HUES48 (cell line): ENCODE data around the gene KYNU.
A peak's percentile ranks its signal among the peaks of the same experiment; 100 is the strongest.
"Not testable (repeated sequence)": the region's sequence is repeated elsewhere in the genome, so short reads cannot be mapped to it uniquely, and the experiment has no call there.

ENCODE experiments used
- H3K27ac ChIP-seq: one replicate; pipeline ENCODE4 v1.7.0; 2013; ENCODE audit warnings: low read depth, low read length, inconsistent platforms
- H3K27me3 ChIP-seq: 2 replicates; pipeline ENCODE4 v1.6.1; 2013; ENCODE audit warnings: mild to moderate bottlenecking, low read length; ENCODE audit not compliant: control insufficient read depth, insufficient read depth
- H3K36me3 ChIP-seq: 2 replicates; pipeline ENCODE4 v1.6.1; 2013; ENCODE audit warnings: low read length; ENCODE audit not compliant: control insufficient read depth, insufficient read depth
- H3K4me1 ChIP-seq: 2 replicates; pipeline ENCODE4 v1.6.1; 2013; ENCODE audit warnings: mild to moderate bottlenecking, low read length; ENCODE audit not compliant: control insufficient read depth, insufficient read depth
- H3K4me3 ChIP-seq: 2 replicates; pipeline ENCODE4 v1.5.1; 2013; ENCODE audit warnings: mild to moderate bottlenecking, low read depth, low read length
- H3K9ac ChIP-seq: 2 replicates; pipeline ENCODE4 v1.6.1; 2013; ENCODE audit warnings: mild to moderate bottlenecking, low read depth, low read length, moderate library complexity
- H3K9me3 ChIP-seq: 2 replicates; pipeline ENCODE4 v1.6.1; 2013; ENCODE audit warnings: low read length; ENCODE audit not compliant: control insufficient read depth, insufficient read depth

The KYNU gene

DNA sequence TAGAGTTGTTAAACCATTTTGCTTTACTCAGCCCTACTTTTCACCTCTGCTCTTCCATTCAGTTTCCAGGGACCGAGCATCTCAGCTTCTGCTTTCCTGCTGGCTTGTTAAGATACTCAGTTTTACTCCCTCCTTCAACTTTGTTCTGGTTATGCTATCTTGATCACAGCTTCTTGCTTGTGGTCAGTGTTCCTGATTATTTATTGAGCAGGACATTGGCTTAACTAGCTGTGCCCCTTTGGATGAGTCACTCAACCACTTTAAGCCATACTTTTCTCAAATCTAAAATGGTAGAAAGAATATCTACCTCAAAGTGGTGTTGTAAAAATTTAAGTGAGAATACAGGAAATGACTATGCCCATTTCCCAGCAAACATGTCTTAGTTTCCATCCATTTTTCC is 124.0 kb downstream of the KYNU start:
- no peaks in the 10 kb centered on the region for H3K9me3 ChIP-seq

DNA sequence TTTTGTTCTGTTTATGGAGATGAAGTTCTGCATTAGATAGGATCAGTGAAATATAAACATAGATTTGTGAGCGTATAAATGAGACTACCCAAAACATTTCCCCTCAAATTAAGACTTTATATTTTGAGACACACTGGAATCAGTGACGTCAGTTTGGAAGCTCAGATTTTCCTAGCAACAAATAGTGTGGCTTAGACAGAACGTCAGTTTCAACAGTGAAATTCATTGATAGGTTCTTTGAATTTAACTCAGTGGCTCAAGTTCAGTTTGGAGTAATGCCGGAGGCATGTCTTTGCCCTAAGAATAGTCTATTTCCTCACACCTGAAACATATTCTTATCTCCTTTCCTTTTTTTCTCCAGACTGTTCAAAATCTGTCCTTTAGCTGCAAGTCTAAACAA is 138.2 kb downstream of the KYNU start:
- Histone ChIP-seq H3K4me3 (no peak overlapping the region), H3K9me3 (no peaks in the 10 kb centered on the region), H3K4me1 (no peaks in the 10 kb centered on the region), H3K27me3 (no peaks in the 10 kb centered on the region), H3K9ac (no peak overlapping the region), H3K27ac (no peak overlapping the region), H3K36me3 (no peaks in the 10 kb centered on the region)

More for the DNA sequence above, 124.0 kb downstream of the KYNU start:
- no peaks in the 10 kb centered on the region for H3K4me1 ChIP-seq
- H3K36me3 ChIP-seq, result no peaks in the 10 kb centered on the region
- no peaks in the 10 kb centered on the region for H3K27me3 ChIP-seq
- H3K27ac ChIP-seq, result no peak overlapping the region
- no peak overlapping the region for H3K9ac ChIP-seq
- no peak overlapping the region for H3K4me3 ChIP-seq

DNA sequence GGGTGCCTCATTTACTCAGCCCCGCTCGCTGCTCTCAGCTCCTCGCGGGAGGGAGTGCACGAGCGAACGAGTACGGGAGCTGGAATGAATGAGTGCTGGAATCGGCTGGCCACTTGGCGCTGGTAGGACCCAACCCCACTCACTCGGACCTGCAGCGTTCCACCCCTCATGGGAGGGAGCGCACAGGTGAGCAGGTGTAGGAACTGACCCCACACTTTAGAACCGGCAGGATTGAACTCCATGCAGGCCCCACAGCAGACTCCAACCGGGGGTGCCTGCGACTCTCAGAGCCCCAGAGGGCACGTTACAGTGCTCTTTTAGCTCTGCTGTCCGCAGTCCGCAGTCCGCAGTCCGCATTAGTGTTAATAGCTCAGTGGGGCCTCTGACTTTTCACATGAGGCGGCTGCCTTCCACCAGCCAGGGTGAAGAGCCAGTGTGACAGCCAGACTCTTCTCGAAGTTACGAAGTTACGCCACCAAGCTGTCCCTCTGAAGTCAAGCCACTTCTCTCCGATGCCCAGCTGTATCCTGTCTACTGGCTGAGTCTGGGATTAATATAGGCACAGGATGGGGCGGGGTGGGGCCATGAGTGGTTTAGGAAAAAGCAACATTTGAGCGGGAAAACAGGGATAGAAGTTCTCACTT is 149.1 kb downstream of the KYNU start:
- H3K9ac ChIP-seq, result no peak overlapping the region
- H3K9me3 ChIP-seq, result no peaks in the 10 kb centered on the region
- H3K27ac ChIP-seq, result no peak overlapping the region
- no peaks in the 10 kb centered on the region for H3K36me3 ChIP-seq
- H3K27me3 ChIP-seq, result peaks cover 12% of the 10 kb centered on the region
- peak overlapping the region; percentile 62 for H3K4me3 ChIP-seq
- H3K4me1 ChIP-seq, result 0 out of 2 replicates have a peak, but pooled peaks cover 5% of the 10 kb centered on the region

DNA sequence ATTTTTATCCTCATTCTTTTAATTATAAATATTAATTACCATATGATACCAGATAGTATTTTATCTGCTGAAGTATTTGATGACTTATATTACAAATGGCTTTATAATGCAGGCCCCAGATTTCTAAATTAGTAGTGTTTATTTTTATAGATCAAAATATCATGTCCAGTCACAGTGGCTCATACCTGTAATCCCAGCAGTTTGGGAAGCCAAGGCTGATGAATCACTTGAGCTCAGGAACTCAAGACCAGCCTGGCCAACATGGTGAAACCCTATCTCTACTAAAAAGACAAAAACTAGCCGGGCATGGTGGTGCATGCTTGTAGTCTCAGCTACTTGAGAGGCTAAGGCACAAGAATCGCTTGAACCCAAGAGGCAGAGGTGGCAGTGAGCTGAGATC is 151.7 kb downstream of the KYNU start:
- H3K36me3 ChIP-seq, result no peaks in the 10 kb centered on the region
- 0 out of 2 replicates have a peak, but pooled peaks cover 5% of the 10 kb centered on the region for H3K4me1 ChIP-seq
- H3K9me3 ChIP-seq, result no peaks in the 10 kb centered on the region
- H3K9ac ChIP-seq, result no peak overlapping the region
- no peak overlapping the region for H3K4me3 ChIP-seq
- H3K27ac ChIP-seq, result no peak overlapping the region
- H3K27me3 ChIP-seq, result peaks cover 12% of the 10 kb centered on the region

DNA sequence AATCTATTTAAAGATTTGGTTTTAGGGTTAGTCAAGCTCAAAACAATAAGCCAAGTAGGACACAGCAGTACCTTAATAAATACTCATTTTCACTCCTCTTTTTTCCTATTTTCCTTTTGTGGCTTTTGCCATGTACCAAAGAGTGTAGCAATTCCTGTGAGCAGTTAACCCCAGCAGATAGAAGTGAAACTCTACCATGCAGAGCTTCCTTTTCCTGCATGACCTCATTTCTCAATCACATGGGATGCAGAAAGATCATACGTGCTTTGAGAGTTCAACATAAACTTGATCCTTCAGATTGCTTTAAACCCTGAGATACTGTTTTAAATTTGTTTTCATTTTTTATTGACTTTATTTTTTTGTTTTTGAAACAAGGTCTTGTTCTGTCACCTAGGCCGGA is 152.7 kb downstream of the KYNU start:
- Histone ChIP-seq H3K9me3 (no peaks in the 10 kb centered on the region), H3K4me3 (no peak overlapping the region), H3K27me3 (peaks cover 12% of the 10 kb centered on the region), H3K9ac (no peak overlapping the region), H3K4me1 (0 out of 2 replicates have a peak, but pooled peaks cover 5% of the 10 kb centered on the region), H3K36me3 (no peaks in the 10 kb centered on the region), H3K27ac (no peak overlapping the region)

DNA sequence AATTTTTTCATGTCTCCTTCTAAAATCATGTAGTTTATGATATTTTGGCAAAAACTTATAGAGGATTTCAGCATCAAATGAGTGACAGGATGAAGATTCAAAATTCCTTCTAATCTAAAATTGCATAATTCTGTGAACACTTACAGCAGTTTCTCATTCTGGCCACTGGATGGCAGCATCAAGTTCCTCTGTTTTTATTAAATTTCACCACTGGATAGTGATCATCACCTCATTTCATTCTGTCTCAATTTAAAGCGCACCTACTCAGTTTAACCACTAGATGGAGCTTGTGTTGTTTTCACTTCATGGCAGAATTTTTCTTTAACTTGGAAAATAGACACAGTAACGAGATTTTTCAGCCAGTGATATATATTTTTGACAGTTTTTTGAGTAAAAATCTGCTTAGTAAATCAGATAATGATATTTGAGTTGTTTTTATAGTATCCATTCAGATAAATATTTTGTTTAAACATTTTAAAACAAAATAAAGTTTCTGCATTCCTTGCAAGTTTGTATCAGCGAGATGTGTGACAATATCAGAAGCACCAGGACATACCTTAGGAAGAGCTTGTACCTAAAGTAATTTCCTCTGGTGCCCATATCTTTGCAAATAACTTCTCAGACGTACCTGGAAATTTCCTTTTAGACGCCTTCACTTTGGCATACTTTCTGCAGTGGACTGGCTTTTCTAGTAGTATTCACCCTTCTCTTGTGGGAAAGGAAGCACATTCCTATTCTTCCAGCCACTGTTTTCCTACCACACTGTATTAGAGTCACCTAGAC is 157.0 kb downstream of the KYNU start:
- H3K9ac ChIP-seq, result no peak overlapping the region
- no peaks in the 10 kb centered on the region for H3K4me1 ChIP-seq
- no peaks in the 10 kb centered on the region for H3K9me3 ChIP-seq
- H3K27ac ChIP-seq, result no peak overlapping the region
- H3K27me3 ChIP-seq, result no peaks in the 10 kb centered on the region
- H3K36me3 ChIP-seq, result no peaks in the 10 kb centered on the region
- H3K4me3 ChIP-seq, result no peak overlapping the region

DNA sequence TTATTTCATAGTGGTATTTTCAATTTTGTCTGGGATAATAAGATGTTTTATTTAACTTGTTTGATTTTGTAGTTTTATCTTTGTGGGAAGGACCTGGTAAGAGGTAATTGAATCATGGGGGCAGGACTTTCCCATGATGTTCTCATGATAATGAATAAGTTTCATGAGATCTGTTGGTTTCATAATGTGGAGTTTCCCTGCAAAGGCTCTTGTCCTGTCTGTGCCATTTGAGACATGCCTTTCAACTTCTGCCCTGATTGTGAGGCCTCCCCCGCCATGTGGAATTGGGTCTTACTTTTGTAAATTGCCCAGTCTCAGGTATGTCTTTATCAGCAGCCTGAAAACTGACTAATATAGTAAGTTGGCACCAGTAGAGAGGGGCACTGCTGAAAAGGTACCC is 174.0 kb downstream of the KYNU start:
- Histone ChIP-seq H3K4me1 (no peaks in the 10 kb centered on the region), H3K27me3 (no peaks in the 10 kb centered on the region), H3K27ac (no peak overlapping the region), H3K9me3 (peaks cover 6% of the 10 kb centered on the region), H3K36me3 (no peaks in the 10 kb centered on the region), H3K4me3 (no peak overlapping the region), H3K9ac (no peak overlapping the region)

DNA sequence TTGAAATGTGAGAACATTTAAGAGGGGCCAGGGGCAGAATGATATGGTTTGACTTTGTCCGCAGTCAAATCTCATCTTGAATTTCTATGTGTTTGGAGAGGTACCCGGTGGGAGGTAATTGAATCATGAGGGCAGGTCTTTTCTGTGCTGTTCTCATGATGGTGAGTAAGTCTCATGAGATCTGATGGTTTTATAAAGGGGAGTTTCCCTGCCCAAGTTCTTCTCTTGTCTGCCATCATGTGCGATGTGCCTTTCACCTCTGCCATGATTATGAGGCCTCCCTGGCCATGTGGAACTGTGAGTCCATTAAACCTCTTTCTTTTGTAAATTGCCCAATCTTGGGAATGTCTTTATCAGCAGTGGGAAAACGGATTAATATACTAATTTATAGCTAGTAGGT is 176.0 kb downstream of the KYNU start:
- H3K4me1 ChIP-seq, H3K27ac ChIP-seq, H3K36me3 ChIP-seq, H3K27me3 ChIP-seq, H3K9me3 ChIP-seq, H3K4me3 ChIP-seq, H3K9ac ChIP-seq: not testable (repeated sequence)

DNA sequence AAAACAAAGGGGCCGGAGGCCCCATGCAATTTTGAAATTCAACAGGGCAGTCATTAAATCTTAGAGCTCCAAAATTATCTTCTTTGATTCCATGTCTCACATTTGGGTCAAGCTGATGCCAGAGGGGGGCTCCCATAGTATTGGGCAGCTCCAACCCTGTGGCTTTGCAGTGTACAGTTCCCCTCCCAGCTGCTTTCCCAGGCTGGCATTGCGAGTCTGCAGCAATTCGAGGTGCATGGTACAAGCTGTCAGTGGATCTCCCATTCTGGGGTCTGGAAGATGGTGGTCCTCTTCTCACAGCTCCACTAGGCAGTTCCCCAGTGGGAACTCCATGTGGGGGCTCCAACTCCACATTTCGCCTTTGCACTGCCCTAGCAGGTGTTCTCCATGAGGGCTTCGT is 179.1 kb downstream of the KYNU start:
- Histone ChIP-seq H3K27me3 (no peaks in the 10 kb centered on the region), H3K9ac (no peak overlapping the region), H3K4me3 (no peak overlapping the region), H3K36me3 (no peaks in the 10 kb centered on the region), H3K27ac (no peak overlapping the region), H3K9me3 (peaks cover 9% of the 10 kb centered on the region), H3K4me1 (no peaks in the 10 kb centered on the region)

DNA sequence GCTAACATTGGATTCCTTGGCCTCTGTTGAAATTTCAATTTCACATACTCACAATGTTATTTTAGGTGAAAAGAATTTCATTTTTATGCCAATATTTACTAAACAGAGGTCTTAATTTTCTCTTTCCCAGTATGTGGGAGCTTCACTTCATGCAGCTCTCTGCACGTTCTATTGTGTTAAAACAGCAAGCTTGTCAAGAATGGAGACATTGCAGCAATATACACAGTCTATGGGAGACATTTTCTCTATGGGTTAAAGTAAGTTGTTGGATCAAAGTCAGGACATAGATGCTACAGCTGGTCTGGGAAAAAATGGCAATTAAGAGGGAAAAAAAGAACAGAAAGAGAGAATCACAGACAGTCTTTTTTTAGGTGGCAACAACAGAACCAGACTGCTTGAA is 181.4 kb downstream of the KYNU start:
- H3K9me3 ChIP-seq, result peaks cover 9% of the 10 kb centered on the region
- no peak overlapping the region for H3K27ac ChIP-seq
- no peaks in the 10 kb centered on the region for H3K27me3 ChIP-seq
- H3K4me1 ChIP-seq, result no peaks in the 10 kb centered on the region
- no peak overlapping the region for H3K9ac ChIP-seq
- H3K4me3 ChIP-seq, result no peak overlapping the region
- H3K36me3 ChIP-seq, result no peaks in the 10 kb centered on the region

DNA sequence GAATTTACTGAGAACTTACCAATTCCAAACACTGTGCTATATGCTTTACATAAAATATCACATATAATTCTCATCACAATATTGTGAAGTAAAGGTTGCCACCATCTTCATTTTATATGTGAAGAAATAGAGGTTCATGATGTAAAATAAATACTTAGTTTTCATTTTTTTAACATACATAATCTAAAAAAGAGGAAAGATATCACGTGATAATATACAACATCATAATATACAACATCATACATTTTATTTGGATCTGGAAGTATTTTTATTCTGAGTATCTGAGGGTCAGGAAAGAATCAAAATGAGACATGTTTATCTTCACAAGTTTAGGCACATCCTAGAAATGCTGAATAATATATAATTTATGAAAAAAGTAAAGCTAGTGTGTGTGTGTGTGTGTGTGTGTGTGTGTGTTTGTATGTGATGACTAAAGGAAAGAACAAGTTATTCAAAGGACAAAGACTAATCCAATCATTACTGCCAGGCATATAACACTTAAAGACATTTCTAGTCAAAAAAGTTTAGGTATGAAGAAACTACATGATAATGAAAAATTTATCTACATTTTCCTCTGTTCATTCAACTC is 186.2 kb downstream of the KYNU start:
- no peak overlapping the region for H3K9ac ChIP-seq
- H3K27ac ChIP-seq, result no peak overlapping the region
- H3K27me3 ChIP-seq, result no peaks in the 10 kb centered on the region
- no peaks in the 10 kb centered on the region for H3K4me1 ChIP-seq
- H3K9me3 ChIP-seq, result peaks cover 6% of the 10 kb centered on the region; the same call in 1 of the 2 replicates
- H3K36me3 ChIP-seq, result no peaks in the 10 kb centered on the region
- H3K4me3 ChIP-seq, result no peak overlapping the region
